Measurements from ENCODE around the gene PLBD1.

PLBD1 gene

GRCh38 chr12:14570231-14570630, 2.5 kb upstream of the PLBD1 start:
- DNase-seq (ENCODE audit: low read depth in 2 of 2): no peak

GRCh38 chr12:14564336-14564959, 3.2 kb downstream of the PLBD1 start:
- no peak for DNase-seq (ENCODE audit: low read depth in 2 of 2)

GRCh38 chr12:14563046-14563445, 4.6 kb downstream of the PLBD1 start:
- DNase-seq (ENCODE audit: low read depth in 2 of 2): no peak

GRCh38 chr12:14562279-14562678, 5.4 kb downstream of the PLBD1 start:
- DNase-seq (ENCODE audit: low read depth in 2 of 2): no peak

- DNase-seq (ENCODE audit: low read depth in 2 of 2): no peak
Measured at GRCh38 chr12:14561677-14562238, 5.9 kb downstream of the PLBD1 start.

GRCh38 chr12:14560904-14561574, 6.6 kb downstream of the PLBD1 start:
- no peak for DNase-seq (ENCODE audit: low read depth in 2 of 2)

- DNase-seq (ENCODE audit: low read depth in 2 of 2): no peak
Measured at GRCh38 chr12:14558473-14558959, 9.2 kb downstream of the PLBD1 start.

GRCh38 chr12:14557966-14558365, 9.7 kb downstream of the PLBD1 start:
- no peak for DNase-seq (ENCODE audit: low read depth in 2 of 2)

- no peak for DNase-seq (ENCODE audit: low read depth in 2 of 2)
Measured at GRCh38 chr12:14554281-14555007, 13.2 kb downstream of the PLBD1 start.

- no peak for DNase-seq (ENCODE audit: low read depth in 2 of 2)
Measured at GRCh38 chr12:14548609-14549008, 19.1 kb downstream of the PLBD1 start.

- DNase-seq (ENCODE audit: low read depth in 2 of 2): no peak
Measured at GRCh38 chr12:14547571-14547970, 20.1 kb downstream of the PLBD1 start.

- DNase-seq (ENCODE audit: low read depth in 2 of 2): no peak
Measured at GRCh38 chr12:14545144-14546124, 22.2 kb downstream of the PLBD1 start.

- DNase-seq (ENCODE audit: low read depth in 2 of 2): no peak
Measured at GRCh38 chr12:14540801-14541462, 26.8 kb downstream of the PLBD1 start.

GRCh38 chr12:14537088-14537487, 30.6 kb downstream of the PLBD1 start:
- DNase-seq (ENCODE audit: low read depth in 2 of 2): no peak

- DNase-seq (ENCODE audit: low read depth in 2 of 2): no peak
Measured at GRCh38 chr12:14532152-14532551, 35.5 kb downstream of the PLBD1 start.

GRCh38 chr12:14525964-14526363, 41.7 kb downstream of the PLBD1 start:
- DNase-seq (ENCODE audit: low read depth in 2 of 2): no peak

GRCh38 chr12:14521822-14522221, 45.9 kb downstream of the PLBD1 start:
- DNase-seq (ENCODE audit: low read depth in 2 of 2): no peak

GRCh38 chr12:14514946-14515345, 52.7 kb downstream of the PLBD1 start:
- no peak for DNase-seq (ENCODE audit: low read depth in 2 of 2)

GRCh38 chr12:14514154-14514842, 53.4 kb downstream of the PLBD1 start:
- DNase-seq (ENCODE audit: low read depth in 2 of 2): no peak

GRCh38 chr12:14510574-14510973, 57.1 kb downstream of the PLBD1 start:
- DNase-seq (ENCODE audit: low read depth in 2 of 2): no peak

Data from stimulated activated CD8-positive, alpha-beta memory T cell treated with anti-CD3 and anti-CD28 coated beads, Interleukin-7, amount 100 ng/mL, for 1 hour (primary cell).